Lower lobe of right lung (tissue), 2 donors: ENCODE data around the gene TSPAN9. TPM values are rescaled to one million over a fixed set of nuclear protein-coding genes. Genes with fewer than 3 reads are reported as not detected.
A peak's percentile ranks its signal among the peaks of the same experiment; 100 is the strongest.

Experiments used
- ATAC-seq, 2 donors: fragments of 200-7000 bp; cut with Tn5 transposase; one replicate each; pipeline ENCODE4 v1.9.1; 2020 to 2022; ENCODE audit warnings: mild to moderate bottlenecking in 2 of 2, moderate library complexity in 2 of 2
- DNase-seq: peaks from one replicate; pipeline ENCODE4 v3.0.0-alpha.2; 2020
- H3K27ac ChIP-seq: fragments of 200-600 bp; one replicate; pipeline ENCODE4 v1.8.0; 2022
- H3K27me3 ChIP-seq: fragments of 200-600 bp; one replicate; pipeline ENCODE4 v1.8.0; 2022; ENCODE audit warnings: low read depth
- H3K36me3 ChIP-seq: fragments of 200-600 bp; one replicate; pipeline ENCODE4 v1.8.0; 2022; ENCODE audit warnings: mild to moderate bottlenecking
- H3K4me1 ChIP-seq: fragments of 200-600 bp; one replicate; pipeline ENCODE4 v1.8.0; 2022
- H3K4me3 ChIP-seq: fragments of 200-600 bp; one replicate; pipeline ENCODE4 v1.8.0; 2022; ENCODE audit warnings: mild to moderate bottlenecking
- H3K9me3 ChIP-seq: fragments of 200-600 bp; one replicate; pipeline ENCODE4 v1.8.0; 2022
- intact Hi-C: fragments of 100-400 bp; cut with DNase I; formaldehyde crosslinking; loops from one replicate; pipeline ENCODE4 v1.11.0; 2022
- total RNA-seq: library from RNA; stranded (reverse); fragmentation: NEBNext Ultra II Directional; extraction: Animal tissue kit (Norgen Biotek cat#: 25700); gene quantifications from one replicate; pipeline ENCODE4 v1.2.1, GENCODE V29; 2021
- TF ChIP-seq, protein P1 (sequence below): fragments of 200-600 bp; IDR thresholded peaks from one replicate; pipeline ENCODE4 v1.8.0; 2022; ENCODE audit warnings: antibody characterized with exemption, mild to moderate bottlenecking
- donor health status: DM: no; HTN: yes; CAD: no; lungs with severe emphysema.

The TSPAN9 gene
- total RNA-seq, 1 donor from 2014 or later, result 61.1 TPM

DNA sequence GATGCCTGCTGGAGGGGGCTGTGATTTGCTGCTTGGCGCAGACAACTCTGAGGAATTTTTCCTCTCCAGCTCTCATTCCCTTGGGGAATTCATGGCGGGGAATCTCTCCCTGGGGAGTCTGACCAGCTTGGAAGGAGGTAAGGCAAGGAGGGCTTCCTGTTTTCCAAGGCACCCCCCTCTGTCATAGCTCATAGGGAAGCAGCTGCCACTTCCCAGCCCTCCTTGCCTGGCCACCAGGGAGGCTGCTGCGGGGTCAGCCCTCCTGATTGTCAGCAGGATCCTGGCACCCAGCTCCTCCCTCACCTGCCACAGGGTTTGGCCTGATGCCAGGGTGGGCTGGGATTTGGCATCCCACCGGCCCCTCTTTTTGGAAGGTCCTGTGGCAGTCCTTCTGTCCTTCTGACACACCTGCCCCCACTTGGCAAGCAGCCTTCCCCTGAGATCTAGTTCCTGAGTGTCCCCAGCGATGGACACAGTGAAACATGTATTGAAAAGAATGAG lies 74.9 kb downstream of the TSPAN9 start:
- intact Hi-C loops, result no loop called here
- H3K4me1 ChIP-seq, result peaks cover 69% of the 10 kb centered on the region
- H3K27ac ChIP-seq, result no peak overlapping the region
- DNase-seq (no peak), ATAC-seq (no peak)
- TF ChIP-seq, protein P1, sequence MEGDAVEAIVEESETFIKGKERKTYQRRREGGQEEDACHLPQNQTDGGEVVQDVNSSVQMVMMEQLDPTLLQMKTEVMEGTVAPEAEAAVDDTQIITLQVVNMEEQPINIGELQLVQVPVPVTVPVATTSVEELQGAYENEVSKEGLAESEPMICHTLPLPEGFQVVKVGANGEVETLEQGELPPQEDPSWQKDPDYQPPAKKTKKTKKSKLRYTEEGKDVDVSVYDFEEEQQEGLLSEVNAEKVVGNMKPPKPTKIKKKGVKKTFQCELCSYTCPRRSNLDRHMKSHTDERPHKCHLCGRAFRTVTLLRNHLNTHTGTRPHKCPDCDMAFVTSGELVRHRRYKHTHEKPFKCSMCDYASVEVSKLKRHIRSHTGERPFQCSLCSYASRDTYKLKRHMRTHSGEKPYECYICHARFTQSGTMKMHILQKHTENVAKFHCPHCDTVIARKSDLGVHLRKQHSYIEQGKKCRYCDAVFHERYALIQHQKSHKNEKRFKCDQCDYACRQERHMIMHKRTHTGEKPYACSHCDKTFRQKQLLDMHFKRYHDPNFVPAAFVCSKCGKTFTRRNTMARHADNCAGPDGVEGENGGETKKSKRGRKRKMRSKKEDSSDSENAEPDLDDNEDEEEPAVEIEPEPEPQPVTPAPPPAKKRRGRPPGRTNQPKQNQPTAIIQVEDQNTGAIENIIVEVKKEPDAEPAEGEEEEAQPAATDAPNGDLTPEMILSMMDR, result no peak
- H3K9me3 ChIP-seq, result no peaks in the 10 kb centered on the region
- no peaks in the 10 kb centered on the region for H3K36me3 ChIP-seq
- no peaks in the 10 kb centered on the region for H3K27me3 ChIP-seq
- no peak overlapping the region for H3K4me3 ChIP-seq

DNA sequence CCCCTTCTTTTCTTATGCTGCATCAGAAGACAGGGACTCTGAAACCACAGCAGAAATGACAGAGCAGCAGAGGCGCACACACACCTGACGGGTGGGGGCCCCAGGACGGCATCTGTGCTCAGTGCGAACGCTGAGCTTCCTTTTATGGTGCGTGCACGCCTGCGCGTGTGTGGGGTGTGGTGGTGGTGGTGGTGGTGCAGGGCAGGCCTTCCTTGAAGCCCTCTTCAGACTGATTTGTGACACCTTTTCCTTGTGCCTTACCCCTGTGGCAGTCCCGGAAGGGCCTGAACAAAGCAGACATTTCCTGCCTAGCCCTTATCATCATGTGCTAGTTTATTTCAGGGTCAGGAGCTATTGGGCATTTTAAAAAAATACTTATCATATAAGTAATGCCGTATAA lies 75.7 kb downstream of the TSPAN9 start:
- no peak overlapping the region for H3K27ac ChIP-seq
- TF ChIP-seq, protein P1, result no peak
- H3K4me3 ChIP-seq, result no peak overlapping the region
- no peaks in the 10 kb centered on the region for H3K9me3 ChIP-seq
- ATAC-seq (peak in 1 of 2 donors; percentile 24), DNase-seq (no peak)
- H3K27me3 ChIP-seq, result no peaks in the 10 kb centered on the region
- no peaks in the 10 kb centered on the region for H3K36me3 ChIP-seq
- peaks cover 68% of the 10 kb centered on the region for H3K4me1 ChIP-seq
- intact Hi-C loops, result no loop called here

DNA sequence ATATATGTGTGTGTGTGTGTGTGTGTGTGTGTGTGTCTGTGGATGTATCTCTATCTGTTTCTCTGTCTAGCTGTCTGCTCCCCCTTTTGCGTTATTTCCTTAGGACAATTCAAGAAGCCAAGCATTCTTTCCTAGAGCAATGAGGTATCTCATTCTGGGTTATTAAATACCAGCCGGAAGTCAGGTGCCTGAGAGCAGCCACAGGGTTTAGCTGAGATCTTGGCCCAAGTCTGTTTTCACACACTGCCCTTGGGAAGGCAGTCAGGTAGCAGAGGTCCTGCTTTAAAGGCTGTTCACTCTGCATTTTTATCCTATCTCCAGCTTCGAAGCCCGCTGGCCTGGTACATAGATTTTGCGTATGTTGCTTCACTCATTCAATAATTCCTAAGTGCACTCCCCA lies 76.8 kb downstream of the TSPAN9 start:
- intact Hi-C loops, result no loop called here
- H3K27ac ChIP-seq, result no peak overlapping the region
- H3K9me3 ChIP-seq, result no peaks in the 10 kb centered on the region
- H3K4me3 ChIP-seq, result no peak overlapping the region
- ATAC-seq (no peak), DNase-seq (no peak)
- no peaks in the 10 kb centered on the region for H3K27me3 ChIP-seq
- H3K36me3 ChIP-seq, result no peaks in the 10 kb centered on the region
- TF ChIP-seq, protein P1, result no peak
- H3K4me1 ChIP-seq, result peaks cover 57% of the 10 kb centered on the region

DNA sequence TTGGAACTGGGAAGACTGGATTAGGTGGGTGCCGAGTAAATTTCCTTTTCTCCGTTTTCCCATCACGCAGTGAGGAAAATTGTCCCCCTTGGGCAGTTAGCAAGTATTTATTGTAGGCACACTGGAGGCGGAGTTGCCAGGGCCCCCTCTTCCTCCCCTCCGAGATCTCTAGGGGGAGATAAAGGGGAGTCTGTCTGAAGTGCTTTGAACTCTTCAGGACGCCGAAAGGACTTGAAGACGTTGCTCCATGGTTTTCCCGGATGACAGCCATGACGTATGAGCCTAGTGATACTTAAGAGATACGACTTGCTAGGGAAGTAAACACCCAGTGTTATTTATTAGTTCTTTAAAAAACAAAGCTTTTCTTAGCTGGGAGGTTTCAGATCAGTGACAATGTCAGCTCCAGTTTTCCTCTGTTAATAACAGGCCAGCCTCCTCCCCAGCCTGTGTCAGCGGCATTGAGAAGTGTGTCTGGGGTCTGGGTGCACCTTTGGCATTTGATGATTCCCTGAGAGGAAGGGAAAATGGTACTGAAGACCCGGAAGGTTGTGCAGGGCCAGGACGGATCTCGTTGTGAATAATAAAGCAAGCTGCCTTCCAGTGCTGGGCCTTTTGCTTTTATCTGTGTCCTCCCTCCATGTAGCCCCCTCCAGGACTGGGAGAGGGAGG lies 78.7 kb downstream of the TSPAN9 start:
- Histone ChIP-seq H3K27ac (peak overlapping the region; percentile 44), H3K36me3 (no peaks in the 10 kb centered on the region), H3K4me1 (peaks cover 44% of the 10 kb centered on the region), H3K4me3 (no peak overlapping the region), H3K27me3 (no peaks in the 10 kb centered on the region), H3K9me3 (no peaks in the 10 kb centered on the region)
- TF ChIP-seq, protein P1, result no peak
- intact Hi-C loops, result no loop called here
- no peak for ATAC-seq
- DNase-seq, result no peak

DNA sequence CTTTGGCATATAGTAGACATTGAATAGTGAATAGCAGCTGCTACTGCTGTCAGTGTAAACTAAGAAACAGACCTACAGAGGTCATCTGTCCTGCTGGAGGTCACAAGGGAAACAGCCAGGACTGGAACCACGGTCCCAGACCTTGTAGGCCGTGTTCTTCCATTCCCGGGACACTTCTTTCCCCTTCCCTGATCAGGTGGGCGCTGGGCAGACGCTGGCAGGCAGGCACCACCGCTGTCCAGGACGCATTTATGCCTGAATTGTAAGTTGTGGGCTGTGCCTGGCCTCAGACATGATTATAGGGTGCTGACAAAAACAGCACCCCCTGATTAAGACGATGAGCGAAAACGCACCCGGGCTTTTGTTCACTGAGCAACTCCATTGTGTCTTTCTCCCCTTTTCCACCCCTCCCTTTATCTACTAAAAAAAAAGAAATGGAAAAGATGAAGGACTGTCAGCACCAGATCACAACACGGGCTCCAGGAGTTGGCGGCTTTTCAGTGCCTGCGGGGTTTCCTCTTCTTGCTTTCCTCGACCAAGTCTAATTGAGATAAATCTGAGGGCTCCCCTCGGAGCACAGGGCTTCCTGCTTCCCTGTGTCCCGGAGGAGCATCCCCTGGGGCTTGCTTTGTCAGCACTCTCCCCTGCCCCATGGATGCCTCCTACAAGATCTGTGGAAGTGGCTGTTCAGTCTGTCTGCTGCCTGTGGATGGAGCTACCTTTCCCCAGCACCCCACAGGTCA lies 80.6 kb downstream of the TSPAN9 start:
- peaks cover 25% of the 10 kb centered on the region for H3K4me1 ChIP-seq
- no peaks in the 10 kb centered on the region for H3K9me3 ChIP-seq
- no peaks in the 10 kb centered on the region for H3K27me3 ChIP-seq
- intact Hi-C loops, result no loop called here
- H3K36me3 ChIP-seq, result no peaks in the 10 kb centered on the region
- no peak for DNase-seq
- TF ChIP-seq, protein P1, result no peak
- ATAC-seq, result no peak
- H3K27ac ChIP-seq, result no peak overlapping the region
- H3K4me3 ChIP-seq, result no peak overlapping the region
